Activated CD8-positive, alpha-beta memory T cell treated with anti-CD3 and anti-CD28 coated beads, Interleukin-2, amount 10 ng/mL, durations not matched to agents 7 days and 5 days (primary cell): ENCODE results near the gene AHSG. TPM values are rescaled to one million over a fixed set of nuclear protein-coding genes. Genes with fewer than 3 reads are reported as not detected.
"Not testable (repeated sequence)": the region's sequence is repeated elsewhere in the genome, so short reads cannot be mapped to it uniquely, and the experiment has no call there.

Experiments used
- ATAC-seq: fragments of 150-1000 bp; cut with Tn5 transposase; one replicate; pipeline ENCODE4 v1.10.0; 2021; ENCODE audit warnings: moderate library complexity
- CTCF ChIA-PET: fragments of 350-600 bp; sonication (Branson Sonifier 250); formaldehyde crosslinking; loops from one replicate; lab custom pipeline; 2021; ENCODE audit warnings: antibody characterized with exemption; lab: Charles Lee
- DNase-seq: peaks from one replicate; pipeline ENCODE4 v3.0.0-alpha.2; 2020
- H3K27ac Mint-ChIP-seq: one replicate; pipeline ENCODE4 v1.8.0; 2021; ENCODE audit warnings: mild to moderate bottlenecking, mixed read lengths
- H3K27me3 Mint-ChIP-seq: one replicate; pipeline ENCODE4 v1.8.0; 2021; ENCODE audit warnings: mixed read lengths
- H3K36me3 Mint-ChIP-seq: one replicate; pipeline ENCODE4 v1.8.0; 2021; ENCODE audit warnings: mild to moderate bottlenecking, mixed read lengths
- H3K4me1 Mint-ChIP-seq: one replicate; pipeline ENCODE4 v1.8.0; 2021; ENCODE audit warnings: mixed read lengths
- H3K4me3 Mint-ChIP-seq: one replicate; pipeline ENCODE4 v1.8.0; 2021; ENCODE audit warnings: mild to moderate bottlenecking, moderate library complexity, mixed read lengths
- H3K9me3 Mint-ChIP-seq: one replicate; pipeline ENCODE4 v1.8.0; 2022; ENCODE audit warnings: low read depth, mixed read lengths
- total RNA-seq, 2 experiments: library from RNA; stranded (reverse); gene quantifications; one replicate each; pipeline ENCODE4 v1.2.3, GENCODE V29; 2021

AHSG gene, protein sequence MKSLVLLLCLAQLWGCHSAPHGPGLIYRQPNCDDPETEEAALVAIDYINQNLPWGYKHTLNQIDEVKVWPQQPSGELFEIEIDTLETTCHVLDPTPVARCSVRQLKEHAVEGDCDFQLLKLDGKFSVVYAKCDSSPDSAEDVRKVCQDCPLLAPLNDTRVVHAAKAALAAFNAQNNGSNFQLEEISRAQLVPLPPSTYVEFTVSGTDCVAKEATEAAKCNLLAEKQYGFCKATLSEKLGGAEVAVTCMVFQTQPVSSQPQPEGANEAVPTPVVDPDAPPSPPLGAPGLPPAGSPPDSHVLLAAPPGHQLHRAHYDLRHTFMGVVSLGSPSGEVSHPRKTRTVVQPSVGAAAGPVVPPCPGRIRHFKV
- not detected for total RNA-seq

DNA sequence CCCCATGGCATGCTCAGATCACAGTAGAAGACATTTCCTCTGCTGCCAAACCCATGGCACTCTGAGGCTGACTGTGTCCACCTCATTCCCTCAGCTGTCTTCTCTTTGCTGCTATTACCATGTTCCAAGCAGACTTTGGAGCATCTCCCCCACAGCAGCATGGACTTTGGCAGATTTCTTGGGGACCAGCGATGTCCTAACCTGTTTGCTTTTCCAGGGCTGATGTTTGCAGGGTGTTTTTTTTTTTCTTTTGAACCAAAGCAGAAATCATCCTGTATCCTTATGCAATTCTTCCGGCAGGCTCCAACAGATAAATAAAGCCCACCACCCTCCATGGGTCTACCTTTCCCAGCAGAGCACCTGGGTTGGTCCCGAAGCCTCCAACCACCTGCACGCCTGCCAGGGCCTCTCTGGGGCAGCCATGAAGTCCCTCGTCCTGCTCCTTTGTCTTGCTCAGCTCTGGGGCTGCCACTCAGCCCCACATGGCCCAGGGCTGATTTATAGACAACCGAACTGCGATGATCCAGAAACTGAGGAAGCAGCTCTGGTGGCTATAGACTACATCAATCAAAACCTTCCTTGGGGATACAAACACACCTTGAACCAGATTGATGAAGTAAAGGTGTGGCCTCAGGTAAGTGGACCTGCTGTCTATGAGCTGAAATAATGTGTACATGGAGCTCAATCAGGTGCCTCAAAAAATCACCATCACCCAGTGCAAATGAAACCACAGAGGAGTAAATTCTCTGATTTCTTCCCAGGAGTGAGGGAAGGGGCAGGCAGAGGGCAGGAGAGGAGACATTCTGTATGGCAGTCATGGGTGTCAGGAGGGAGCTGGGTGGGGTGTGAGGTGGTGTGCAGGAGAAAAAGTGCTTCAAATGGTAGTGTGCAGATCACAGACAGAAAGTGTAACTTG, at the start of gene AHSG:
Gene AHSG, plus strand, starts transcription at position 340 of the 916 bp plus-strand sequence. Its CDS starts 82 bp downstream, at position 422.
- Mint-ChIP-seq H3K27me3 (peaks cover 36% of the 10 kb centered on the region), H3K36me3 (no peaks in the 10 kb centered on the region), H3K27ac (no peak within 1 kb of the TSS), H3K4me3 (no peak within 1 kb of the TSS), H3K4me1 (peaks cover 21% of the 10 kb centered on the region), H3K9me3 (no peaks in the 10 kb centered on the region)
- no peak for DNase-seq
- ATAC-seq, result no peak
- CTCF ChIA-PET, result interaction anchor here (1.0 to 8.1 kb wide), 7 partner anchors 9 to 214 kb away, joined by 3 to 106 read pairs (median 16); partner anchors contain the start of gene EIF4A2

DNA sequence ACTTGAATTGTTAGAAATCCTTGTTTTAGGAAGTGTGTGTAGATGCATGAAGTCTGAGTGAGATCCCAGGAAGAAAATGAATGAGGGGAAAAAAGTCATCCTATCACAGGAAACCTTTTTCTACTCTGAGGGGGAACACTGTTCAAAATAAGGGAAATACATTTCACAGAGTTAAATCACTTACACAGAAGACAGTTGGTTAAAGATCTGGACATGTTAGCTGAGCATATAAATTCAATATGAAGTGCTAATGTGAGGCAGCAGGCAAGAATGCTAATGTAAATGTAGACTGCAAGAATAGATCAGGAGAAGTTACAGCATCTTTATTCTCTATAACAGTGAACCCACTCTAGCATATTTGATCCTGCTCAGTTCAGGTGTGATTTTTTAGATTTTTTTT, 48.3 kb upstream of the AHSG start:
- Mint-ChIP-seq H3K9me3 (no peaks in the 10 kb centered on the region), H3K27me3 (no peaks in the 10 kb centered on the region), H3K4me3 (no peak overlapping the region), H3K36me3 (peaks cover 23% of the 10 kb centered on the region), H3K4me1 (peaks cover 51% of the 10 kb centered on the region), H3K27ac (no peak overlapping the region)
- CTCF ChIA-PET, result no interaction called here
- ATAC-seq (no peak), DNase-seq (no peak)

DNA sequence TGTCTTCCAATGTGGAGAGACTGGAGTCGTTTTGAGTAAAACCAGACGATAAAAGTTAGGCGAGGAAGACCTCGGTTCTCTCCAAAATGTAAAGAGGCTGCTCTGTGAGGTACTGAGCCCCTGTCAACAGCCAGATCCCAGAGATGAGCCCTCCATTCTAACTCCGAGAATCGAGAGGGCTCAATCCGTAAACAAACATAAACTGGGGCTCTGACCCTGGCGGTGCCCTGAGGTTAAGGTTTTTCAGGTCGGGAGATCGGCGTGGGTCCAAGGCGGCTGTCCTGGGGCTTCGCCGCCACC, 46.1 kb upstream of the AHSG start:
- peaks cover 50% of the 10 kb centered on the region for H3K4me1 Mint-ChIP-seq
- H3K4me3 Mint-ChIP-seq, result peak overlapping the region; percentile 89
- ATAC-seq (no peak), DNase-seq (no peak)
- peaks cover 13% of the 10 kb centered on the region for H3K36me3 Mint-ChIP-seq
- H3K27ac Mint-ChIP-seq, result peak overlapping the region; percentile 93
- H3K27me3 Mint-ChIP-seq, result no peaks in the 10 kb centered on the region
- CTCF ChIA-PET, result interaction anchor here (2.0 to 2.7 kb wide), 2 partner anchors 27 to 624 kb away, joined by 9 to 10 read pairs; no protein-coding TSS in a partner anchor
- H3K9me3 Mint-ChIP-seq, result no peaks in the 10 kb centered on the region

DNA sequence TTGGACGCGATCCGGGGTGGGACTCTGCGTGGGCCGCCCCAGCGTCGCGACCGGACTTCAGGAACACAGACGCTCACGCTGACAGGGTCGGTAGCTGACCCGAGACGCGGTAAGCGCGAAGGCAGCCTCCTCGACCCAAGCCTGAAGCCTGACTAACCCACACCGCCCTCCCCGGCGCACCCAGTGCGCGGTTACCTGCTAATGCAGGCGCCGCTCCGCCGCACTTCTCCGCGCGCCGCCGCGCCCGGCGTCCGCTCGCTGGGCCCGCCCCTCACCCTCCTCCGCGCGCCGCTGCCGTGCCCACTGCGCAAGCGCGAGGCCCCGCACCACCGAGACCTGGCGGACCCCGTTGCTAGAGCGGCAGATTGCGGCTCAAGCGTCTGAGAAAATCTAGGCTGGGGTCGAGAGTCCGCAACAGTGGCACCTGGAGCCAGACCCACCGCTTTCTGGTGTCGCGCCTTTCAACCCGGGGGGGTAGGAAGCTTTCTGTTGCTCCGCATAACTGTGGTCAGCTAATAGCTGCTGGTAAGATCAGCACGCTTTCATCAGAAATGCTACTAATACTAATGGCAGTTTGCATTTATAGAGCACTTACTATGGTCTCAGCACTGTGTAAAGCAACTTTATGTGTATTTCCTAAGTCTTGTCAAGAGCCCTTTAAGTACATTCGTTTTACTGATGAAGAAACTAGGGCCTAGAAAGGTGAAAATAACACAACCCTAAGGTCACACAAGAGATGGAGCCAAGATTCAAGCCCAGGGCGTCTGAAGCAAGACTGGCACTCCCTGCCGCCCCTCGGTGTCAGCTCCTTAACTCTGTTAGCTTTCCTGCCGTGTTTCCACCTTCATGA, 45.6 kb upstream of the AHSG start, which contains the start of gene TBCCD1:
Gene TBCCD1, minus strand, starts transcription at position 268 of the 850 bp plus-strand sequence. CDS start 3,010 bp downstream, outside the sequence.
- ATAC-seq, result peak; percentile 57
- DNase-seq, result peak; percentile 95
- Mint-ChIP-seq H3K36me3 (peaks cover 8% of the 10 kb centered on the region), H3K9me3 (no peaks in the 10 kb centered on the region), H3K27me3 (no peaks in the 10 kb centered on the region), H3K4me3 (peak within 1 kb of the TSS; percentile 89), H3K27ac (peak within 1 kb of the TSS; percentile 93), H3K4me1 (peaks cover 52% of the 10 kb centered on the region)
- CTCF ChIA-PET, result interaction anchor here (0.5 to 6.9 kb wide), 6 partner anchors 27 to 624 kb away, joined by 3 to 64 read pairs (median 7); no protein-coding TSS in a partner anchor

DNA sequence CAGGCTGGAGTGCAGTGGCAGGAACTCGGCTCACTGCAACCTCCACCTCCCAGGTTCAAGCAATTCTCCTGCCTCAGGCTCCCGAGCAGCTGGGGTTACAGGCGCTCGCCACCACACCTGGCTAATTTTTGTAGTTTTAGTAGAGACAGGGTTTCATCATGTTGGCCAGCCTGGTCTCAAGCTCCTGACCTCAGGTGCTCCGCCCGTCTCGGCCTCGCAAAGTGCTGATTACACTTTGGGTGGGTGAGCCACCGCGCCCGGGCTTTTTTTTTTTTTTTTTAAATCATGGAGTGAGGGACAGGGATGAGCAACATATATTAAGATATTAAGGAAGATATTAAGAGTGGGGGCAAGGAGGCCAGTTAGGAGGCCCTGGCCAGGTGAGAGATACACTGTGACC, 43.5 kb upstream of the AHSG start:
- not testable (repeated sequence) for H3K9me3 Mint-ChIP-seq
- Mint-ChIP-seq H3K4me1 (peaks cover 54% of the 10 kb centered on the region), H3K4me3 (peak overlapping the region; percentile 87)

DNA sequence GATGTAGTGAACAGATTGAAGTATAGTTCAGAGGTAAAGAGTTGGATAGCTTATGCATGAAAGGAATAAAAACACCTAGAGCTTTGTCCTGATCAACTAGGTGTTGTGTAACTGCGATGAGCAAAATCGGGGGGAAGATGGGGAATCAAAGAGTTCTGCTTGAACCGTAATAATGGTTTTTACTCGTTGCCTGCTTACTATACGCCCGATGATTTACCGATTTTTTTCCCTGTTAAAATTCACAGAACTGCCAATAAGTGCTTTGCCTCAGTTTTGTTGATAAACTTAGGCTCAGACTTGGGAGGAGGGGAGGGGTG, 43.1 kb upstream of the AHSG start:
- Mint-ChIP-seq H3K4me1 (peaks cover 53% of the 10 kb centered on the region), H3K4me3 (peak overlapping the region; percentile 87), H3K36me3 (peaks cover 18% of the 10 kb centered on the region), H3K27ac (peak overlapping the region; percentile 88), H3K27me3 (no peaks in the 10 kb centered on the region), H3K9me3 (no peaks in the 10 kb centered on the region)
- CTCF ChIA-PET, result interaction anchor here (0.7 to 6.9 kb wide), 5 partner anchors 11 to 252 kb away, joined by 3 to 64 read pairs (median 3); no protein-coding TSS in a partner anchor
- no peak for DNase-seq
- ATAC-seq, result no peak

More for the DNA sequence above, 43.5 kb upstream of the AHSG start:
- CTCF ChIA-PET, result interaction anchor here (1.1 to 6.9 kb wide), 3 partner anchors 29 to 252 kb away, joined by 3 to 64 read pairs (median 5); no protein-coding TSS in a partner anchor
- not testable (repeated sequence) for H3K27me3 Mint-ChIP-seq, ATAC-seq, DNase-seq
- Mint-ChIP-seq H3K36me3 (peaks cover 15% of the 10 kb centered on the region), H3K27ac (peak overlapping the region; percentile 88)

DNA sequence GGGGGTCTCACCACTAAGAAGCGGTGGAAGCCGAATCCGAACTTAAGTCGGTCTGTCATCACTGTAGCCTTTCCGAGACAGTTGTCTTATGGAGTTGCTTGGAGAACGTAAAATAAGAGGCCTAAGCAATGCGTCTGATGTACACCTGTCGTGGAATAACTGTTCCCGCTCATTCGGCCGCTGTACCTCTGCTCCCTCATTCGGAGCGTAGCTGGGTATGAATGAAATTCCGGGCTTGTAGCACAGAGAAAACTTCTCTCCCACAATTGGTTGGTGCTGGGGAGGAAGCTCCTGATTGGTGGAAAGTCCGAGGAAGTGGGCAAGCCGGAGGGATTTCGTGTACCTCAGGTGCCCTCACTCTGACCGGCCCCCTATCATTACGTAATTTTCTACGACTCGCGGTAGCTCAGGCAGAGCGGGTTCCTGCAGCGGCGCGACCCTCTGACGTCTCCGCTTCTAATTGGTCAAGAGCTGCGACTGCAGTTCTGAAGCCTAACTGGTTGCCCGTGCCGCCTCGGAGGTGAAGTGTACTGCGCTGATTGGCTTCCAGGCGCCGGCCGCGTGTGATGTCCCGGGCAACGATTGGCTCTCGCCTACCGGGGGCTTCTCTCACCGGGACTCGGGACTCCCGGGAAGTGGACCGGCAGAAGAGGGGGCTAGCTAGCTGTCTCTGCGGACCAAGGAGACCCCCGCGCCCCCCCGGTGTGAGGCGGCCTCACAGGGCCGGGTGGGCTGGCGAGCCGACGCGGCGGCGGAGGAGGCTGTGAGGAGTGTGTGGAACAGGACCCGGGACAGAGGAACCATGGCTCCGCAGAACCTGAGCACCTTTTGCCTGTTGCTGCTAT, 42.5 kb upstream of the AHSG start, which contains the start of gene DNAJB11:
Gene DNAJB11, plus strand, starts transcription at position 625 of the 845 bp plus-strand sequence. Its CDS starts 178 bp downstream, at position 803.
- Mint-ChIP-seq H3K9me3 (no peaks in the 10 kb centered on the region), H3K27ac (peak within 1 kb of the TSS; percentile 88), H3K4me3 (peak within 1 kb of the TSS; percentile 87), H3K27me3 (no peaks in the 10 kb centered on the region), H3K36me3 (peaks cover 20% of the 10 kb centered on the region), H3K4me1 (peaks cover 55% of the 10 kb centered on the region)
- peak; percentile 87 for ATAC-seq
- CTCF ChIA-PET, result interaction anchor here (0.7 to 6.9 kb wide), 5 partner anchors 11 to 251 kb away, joined by 3 to 64 read pairs (median 3); no protein-coding TSS in a partner anchor
- DNase-seq, result peak; percentile 100

DNA sequence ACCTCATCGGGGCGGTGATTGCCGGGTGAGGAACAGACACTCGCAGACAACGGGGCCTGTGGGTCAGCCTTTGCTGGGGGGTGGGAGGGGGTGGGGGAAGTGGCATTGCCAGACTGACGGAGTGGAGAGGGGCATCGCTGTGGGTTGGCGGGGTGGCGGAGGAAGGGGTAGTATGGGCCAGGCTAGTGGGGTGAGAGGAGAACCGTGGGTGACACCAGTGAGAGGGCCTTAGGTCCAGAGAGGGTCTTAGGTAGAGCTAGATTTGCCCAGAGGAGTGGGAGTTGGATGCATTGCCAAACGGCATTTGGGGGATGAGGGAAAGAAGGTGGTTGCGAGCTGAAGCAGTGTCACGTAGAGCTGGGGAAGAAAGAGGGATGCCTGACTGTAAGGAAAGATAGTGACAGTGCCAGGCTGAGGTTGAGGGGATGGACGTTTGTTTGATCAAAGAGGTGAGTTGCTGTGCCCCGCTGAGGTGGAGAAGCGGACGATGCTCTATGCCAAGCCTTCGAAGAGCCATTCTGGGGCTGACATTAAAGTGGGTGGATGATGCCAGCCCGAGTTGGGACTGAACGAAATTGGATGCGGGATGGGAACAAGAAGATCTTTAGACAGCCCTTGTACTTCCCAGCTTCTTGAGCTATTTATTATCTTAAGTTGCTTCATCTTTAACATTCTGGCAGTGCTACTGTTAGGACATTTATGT, 41.8 kb upstream of the AHSG start:
- peaks cover 50% of the 10 kb centered on the region for H3K4me1 Mint-ChIP-seq
- DNase-seq (peak; percentile 48), ATAC-seq (no peak)
- no peaks in the 10 kb centered on the region for H3K9me3 Mint-ChIP-seq
- H3K27ac Mint-ChIP-seq, result peak overlapping the region; percentile 88
- H3K4me3 Mint-ChIP-seq, result peak overlapping the region; percentile 87
- no peaks in the 10 kb centered on the region for H3K27me3 Mint-ChIP-seq
- CTCF ChIA-PET, result interaction anchor here (0.9 to 6.9 kb wide), 3 partner anchors 16 to 250 kb away, joined by 3 to 64 read pairs (median 4); no protein-coding TSS in a partner anchor
- peaks cover 27% of the 10 kb centered on the region for H3K36me3 Mint-ChIP-seq

DNA sequence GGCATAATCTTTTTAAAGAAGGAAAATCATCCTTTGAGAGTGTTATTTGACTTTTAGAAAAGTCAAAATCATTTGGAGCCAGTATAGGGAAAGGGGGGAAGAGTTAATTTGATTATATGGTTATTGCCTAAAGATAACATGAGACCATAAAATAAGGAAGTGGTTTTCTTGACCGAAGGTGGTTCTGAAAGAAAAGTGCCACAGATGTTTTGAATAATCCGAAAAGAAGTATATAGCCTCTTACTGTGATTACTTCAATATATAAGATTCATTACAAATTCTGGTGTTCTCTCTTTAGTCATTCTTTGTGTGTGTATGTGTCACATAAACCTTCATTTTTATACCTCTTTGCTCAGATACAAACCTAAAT, 41.2 kb upstream of the AHSG start:
- Mint-ChIP-seq H3K27ac (peak overlapping the region; percentile 88), H3K36me3 (peaks cover 31% of the 10 kb centered on the region), H3K4me1 (peaks cover 46% of the 10 kb centered on the region), H3K27me3 (no peaks in the 10 kb centered on the region), H3K9me3 (no peaks in the 10 kb centered on the region), H3K4me3 (peak overlapping the region; percentile 87)
- CTCF ChIA-PET, result interaction anchor here (1.1 to 6.9 kb wide), 2 partner anchors 9 to 44 kb away, joined by 3 to 64 read pairs; no protein-coding TSS in a partner anchor
- ATAC-seq (no peak), DNase-seq (no peak)

DNA sequence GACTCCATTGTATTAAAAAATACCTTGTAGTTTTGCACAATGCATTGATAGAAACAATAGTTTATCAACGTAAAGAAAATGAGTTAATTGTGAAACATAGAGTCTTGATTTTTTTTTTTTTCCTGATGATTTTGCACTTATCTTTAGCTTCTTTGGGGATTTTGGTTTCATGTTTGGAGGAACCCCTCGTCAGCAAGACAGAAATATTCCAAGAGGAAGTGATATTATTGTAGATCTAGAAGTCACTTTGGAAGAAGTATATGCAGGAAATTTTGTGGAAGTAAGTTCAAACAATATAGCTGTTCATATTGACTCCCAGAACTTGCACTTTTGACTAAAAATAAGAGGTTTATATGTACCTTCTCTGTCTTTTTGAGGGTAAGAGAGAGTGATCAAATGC, 35.3 kb upstream of the AHSG start:
- DNase-seq, result no peak
- Mint-ChIP-seq H3K4me1 (peaks cover 18% of the 10 kb centered on the region), H3K4me3 (no peak overlapping the region), H3K36me3 (peaks cover 57% of the 10 kb centered on the region), H3K9me3 (no peaks in the 10 kb centered on the region), H3K27me3 (no peaks in the 10 kb centered on the region), H3K27ac (no peak overlapping the region)
- no peak for ATAC-seq
- CTCF ChIA-PET, result interaction anchor here (1.4 to 1.8 kb wide), 2 partner anchors 37 to 40 kb away, joined by 3 to 6 read pairs; no protein-coding TSS in a partner anchor

DNA sequence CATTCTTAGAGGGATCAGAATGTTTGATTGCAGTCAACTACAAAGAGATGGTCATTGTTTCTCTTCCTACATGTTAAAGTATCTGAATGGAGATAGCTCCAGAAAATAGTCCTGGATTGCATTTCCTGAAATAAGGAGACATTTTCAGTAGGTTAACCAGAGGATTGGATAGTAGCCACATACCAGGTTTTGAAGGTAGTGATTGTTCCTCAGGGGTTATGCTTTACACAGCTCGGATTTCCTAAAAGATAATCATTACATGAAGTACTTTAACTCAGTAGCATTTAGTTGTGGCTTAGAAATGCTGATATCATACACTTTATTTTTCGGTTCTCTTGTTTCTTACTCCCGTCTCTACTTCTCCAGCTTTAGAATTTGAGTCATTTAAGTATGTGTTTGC, 32.1 kb upstream of the AHSG start:
- H3K4me1 Mint-ChIP-seq, result peaks cover 2% of the 10 kb centered on the region
- no peaks in the 10 kb centered on the region for H3K27me3 Mint-ChIP-seq
- CTCF ChIA-PET, result interaction anchor here (0.8 kb wide), 1 partner anchor 11 kb away, joined by 3 read pairs; the partner anchor contains the start of gene DNAJB11
- no peak for DNase-seq
- no peak overlapping the region for H3K4me3 Mint-ChIP-seq
- peaks cover 56% of the 10 kb centered on the region for H3K36me3 Mint-ChIP-seq
- no peaks in the 10 kb centered on the region for H3K9me3 Mint-ChIP-seq
- no peak overlapping the region for H3K27ac Mint-ChIP-seq
- ATAC-seq, result no peak
